Neural cell (in vitro differentiated cells): ENCODE data around the gene EDARADD. TPM values are rescaled to one million over a fixed set of nuclear protein-coding genes. Genes with fewer than 3 reads are reported as not detected.

Experiments used
- H2AFZ ChIP-seq: fragments of 200-600, 300-800 bp; sonication (generic), shearing (Covaris generic); 2 replicates; pipeline ENCODE4 v1.6.0; 2014; ENCODE audit warnings: low read depth, mild to moderate bottlenecking, antibody characterized with exemption, low read length, moderate library complexity
- H3F3A ChIP-seq: fragments of 200-600 bp; shearing (Covaris generic); 2 replicates; pipeline ENCODE4 v1.6.1; 2016; ENCODE audit warnings: mild to moderate bottlenecking, moderate library complexity, mixed read lengths, antibody characterized with exemption, low read length; ENCODE audit not compliant: insufficient read depth, poor library complexity, severe bottlenecking
- H3K27ac ChIP-seq: fragments of 200-600, 300-800 bp; sonication (generic), shearing (Covaris generic); 2 replicates; pipeline ENCODE4 v1.5.1; 2014; ENCODE audit warnings: mild to moderate bottlenecking, low read length, moderate library complexity
- H3K27me3 ChIP-seq: fragments of 300-800, 200-600 bp; sonication (generic), shearing (Covaris generic); 2 replicates; pipeline ENCODE4 v1.6.0; 2014; ENCODE audit warnings: mild to moderate bottlenecking, low read depth, low read length, moderate library complexity; ENCODE audit not compliant: insufficient read depth
- H3K36me3 ChIP-seq: fragments of 300-800, 200-600 bp; sonication (generic), shearing (Covaris generic); 2 replicates; pipeline ENCODE4 v1.5.1; 2014; ENCODE audit warnings: mild to moderate bottlenecking, antibody characterized with exemption, low read length, moderate library complexity; ENCODE audit not compliant: insufficient read depth
- H3K4me2 ChIP-seq: fragments of 300-800, 200-600 bp; sonication (generic), shearing (Covaris generic); 2 replicates; pipeline ENCODE4 v1.6.0; 2014; ENCODE audit warnings: mild to moderate bottlenecking, low read length
- H3K4me3 ChIP-seq: fragments of 300-800, 200-600 bp; sonication (generic), shearing (Covaris generic); 2 replicates; pipeline ENCODE4 v1.5.1; 2014; ENCODE audit warnings: mild to moderate bottlenecking, low read length, moderate library complexity
- H3K79me2 ChIP-seq: fragments of 200-600 bp; shearing (Covaris generic); replicated peaks from 2 replicates; pipeline ENCODE4 v1.6.0; 2014; ENCODE audit warnings: mild to moderate bottlenecking, low read length, moderate library complexity; ENCODE audit not compliant: insufficient read depth
- H3K9ac ChIP-seq: fragments of 300-800, 200-600 bp; sonication (generic), shearing (Covaris generic); 2 replicates; pipeline ENCODE4 v1.6.1; 2016; ENCODE audit warnings: mild to moderate bottlenecking, low read length, mixed read lengths
- H3K9me2 ChIP-seq: fragments of 200-600 bp; shearing (Covaris generic); 2 replicates; pipeline ENCODE4 v1.6.1; 2016; ENCODE audit warnings: mild to moderate bottlenecking, low read length, mixed read lengths; ENCODE audit not compliant: insufficient read depth
- H3K9me3 ChIP-seq: fragments of 200-600, 300-800 bp; sonication (generic), shearing (Covaris generic); 2 replicates; pipeline ENCODE4 v1.6.1; 2016; ENCODE audit warnings: mild to moderate bottlenecking, mixed run types, low read length, moderate library complexity, mixed read lengths
- H4K20me1 ChIP-seq: fragments of 200-600 bp; shearing (Covaris generic); 2 replicates; pipeline ENCODE4 v1.6.1; 2016; ENCODE audit warnings: mild to moderate bottlenecking, mixed run types; ENCODE audit not compliant: insufficient read depth
- CTCF ChIP-seq: fragments of 450-650 bp; IDR thresholded peaks from 2 replicates; pipeline ENCODE4 v1.5.1; 2014; ENCODE audit warnings: antibody characterized with exemption, mild to moderate bottlenecking, moderate library complexity; ENCODE audit not compliant: poor library complexity, severe bottlenecking
- EP300 ChIP-seq: fragments of 450-650 bp; conservative IDR thresholded peaks from 2 replicates; pipeline ENCODE4 v1.6.1; 2014; ENCODE audit warnings: antibody characterized with exemption, mild to moderate bottlenecking, moderate library complexity; ENCODE audit not compliant: poor library complexity, severe bottlenecking
- EZH2 ChIP-seq: fragments of 200-600, 300-800 bp; shearing (Covaris generic), sonication (generic); IDR thresholded peaks from 2 replicates; pipeline ENCODE4 v1.6.1; 2014; ENCODE audit warnings: antibody characterized with exemption, low read length, borderline replicate concordance, mild to moderate bottlenecking; ENCODE audit not compliant: insufficient read depth, poor library complexity, severe bottlenecking
- MXI1 ChIP-seq: fragments of 450-650 bp; conservative IDR thresholded peaks from 2 replicates; pipeline ENCODE4 v1.6.1; 2014; ENCODE audit warnings: antibody characterized with exemption, mild to moderate bottlenecking; ENCODE audit not compliant: poor library complexity, severe bottlenecking
- POLR2AphosphoS5 ChIP-seq: IDR thresholded peaks from 2 replicates; pipeline ENCODE4 v1.6.1; 2012
- RAD21 ChIP-seq: fragments of 450-650 bp; conservative IDR thresholded peaks from 2 replicates; pipeline ENCODE4 v1.6.1; 2014; ENCODE audit warnings: antibody characterized with exemption, mild to moderate bottlenecking, moderate library complexity
- SMC3 ChIP-seq: fragments of 450-650 bp; conservative IDR thresholded peaks from 2 replicates; pipeline ENCODE4 v1.6.1; 2014; ENCODE audit warnings: antibody characterized with exemption, mild to moderate bottlenecking, moderate library complexity; ENCODE audit not compliant: poor library complexity
- TAF1 ChIP-seq: IDR thresholded peaks from 2 replicates; pipeline ENCODE4 v1.6.1; 2012; ENCODE audit warnings: low read depth
- polyA plus RNA-seq: library from polyadenylated mRNA; depleted of rRNA; stranded (reverse); fragments of >200 nt; gene quantifications from 2 replicates; pipeline ENCODE4 v1.2.3, GENCODE V29; 2014
- TF ChIP-seq, protein P1 (sequence below): IDR thresholded peaks from 2 replicates; pipeline ENCODE4 v1.6.1; 2012; ENCODE audit warnings: borderline replicate concordance

Gene EDARADD
- polyA plus RNA-seq, 1 donor from 2014 or later: 0.17 TPM

DNA sequence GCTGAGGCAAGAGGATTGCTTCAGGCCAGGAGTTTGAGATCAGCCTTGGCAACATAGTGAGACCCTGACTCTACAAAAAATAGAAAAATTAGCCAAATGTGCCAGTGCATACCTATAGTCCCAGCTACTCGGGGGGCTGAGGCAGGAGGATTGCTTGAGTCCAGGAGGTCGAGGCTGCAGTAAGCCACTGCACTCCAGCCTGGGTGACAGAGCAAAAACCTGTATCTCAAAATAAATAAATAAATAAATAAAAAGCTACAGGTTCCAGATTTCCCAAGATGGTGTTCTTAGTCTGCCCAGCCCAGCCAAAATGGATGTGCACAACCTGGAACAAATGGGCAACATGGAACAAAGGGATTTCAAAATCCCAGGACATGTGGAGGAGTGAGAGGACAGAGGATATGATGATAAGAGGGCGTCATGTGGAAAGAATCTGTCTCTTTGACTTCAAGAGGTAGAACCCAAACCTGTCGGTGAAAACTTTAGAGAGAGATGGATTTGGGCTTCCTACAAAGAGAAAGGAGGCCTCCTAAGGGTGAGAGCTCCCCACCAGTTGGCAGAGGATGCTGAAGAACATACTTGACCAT lies 3.2 kb downstream of the EDARADD start:
- H3K79me2 ChIP-seq: no peaks in the 10 kb centered on the region
- no peak overlapping the region for H3K9ac ChIP-seq
- peaks cover 36% of the 10 kb centered on the region for H3K27me3 ChIP-seq
- no peaks in the 10 kb centered on the region for H3K36me3 ChIP-seq
- no peaks in the 10 kb centered on the region for H3F3A ChIP-seq
- no peak overlapping the region for H3K4me2 ChIP-seq
- TF ChIP-seq SMC3: no peak
- TF ChIP-seq, protein P1, sequence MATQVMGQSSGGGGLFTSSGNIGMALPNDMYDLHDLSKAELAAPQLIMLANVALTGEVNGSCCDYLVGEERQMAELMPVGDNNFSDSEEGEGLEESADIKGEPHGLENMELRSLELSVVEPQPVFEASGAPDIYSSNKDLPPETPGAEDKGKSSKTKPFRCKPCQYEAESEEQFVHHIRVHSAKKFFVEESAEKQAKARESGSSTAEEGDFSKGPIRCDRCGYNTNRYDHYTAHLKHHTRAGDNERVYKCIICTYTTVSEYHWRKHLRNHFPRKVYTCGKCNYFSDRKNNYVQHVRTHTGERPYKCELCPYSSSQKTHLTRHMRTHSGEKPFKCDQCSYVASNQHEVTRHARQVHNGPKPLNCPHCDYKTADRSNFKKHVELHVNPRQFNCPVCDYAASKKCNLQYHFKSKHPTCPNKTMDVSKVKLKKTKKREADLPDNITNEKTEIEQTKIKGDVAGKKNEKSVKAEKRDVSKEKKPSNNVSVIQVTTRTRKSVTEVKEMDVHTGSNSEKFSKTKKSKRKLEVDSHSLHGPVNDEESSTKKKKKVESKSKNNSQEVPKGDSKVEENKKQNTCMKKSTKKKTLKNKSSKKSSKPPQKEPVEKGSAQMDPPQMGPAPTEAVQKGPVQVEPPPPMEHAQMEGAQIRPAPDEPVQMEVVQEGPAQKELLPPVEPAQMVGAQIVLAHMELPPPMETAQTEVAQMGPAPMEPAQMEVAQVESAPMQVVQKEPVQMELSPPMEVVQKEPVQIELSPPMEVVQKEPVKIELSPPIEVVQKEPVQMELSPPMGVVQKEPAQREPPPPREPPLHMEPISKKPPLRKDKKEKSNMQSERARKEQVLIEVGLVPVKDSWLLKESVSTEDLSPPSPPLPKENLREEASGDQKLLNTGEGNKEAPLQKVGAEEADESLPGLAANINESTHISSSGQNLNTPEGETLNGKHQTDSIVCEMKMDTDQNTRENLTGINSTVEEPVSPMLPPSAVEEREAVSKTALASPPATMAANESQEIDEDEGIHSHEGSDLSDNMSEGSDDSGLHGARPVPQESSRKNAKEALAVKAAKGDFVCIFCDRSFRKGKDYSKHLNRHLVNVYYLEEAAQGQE: no peak
- no peak for TF ChIP-seq RAD21
- TF ChIP-seq MXI1: no peak
- TF ChIP-seq TAF1: no peak
- TF ChIP-seq EP300: no peak
- H3K9me3 ChIP-seq: no peaks in the 10 kb centered on the region
- no peak overlapping the region for H2AFZ ChIP-seq
- no peak overlapping the region for H3K4me3 ChIP-seq
- no peaks in the 10 kb centered on the region for H4K20me1 ChIP-seq
- no peak overlapping the region for H3K27ac ChIP-seq
- no peaks in the 10 kb centered on the region for H3K9me2 ChIP-seq

DNA sequence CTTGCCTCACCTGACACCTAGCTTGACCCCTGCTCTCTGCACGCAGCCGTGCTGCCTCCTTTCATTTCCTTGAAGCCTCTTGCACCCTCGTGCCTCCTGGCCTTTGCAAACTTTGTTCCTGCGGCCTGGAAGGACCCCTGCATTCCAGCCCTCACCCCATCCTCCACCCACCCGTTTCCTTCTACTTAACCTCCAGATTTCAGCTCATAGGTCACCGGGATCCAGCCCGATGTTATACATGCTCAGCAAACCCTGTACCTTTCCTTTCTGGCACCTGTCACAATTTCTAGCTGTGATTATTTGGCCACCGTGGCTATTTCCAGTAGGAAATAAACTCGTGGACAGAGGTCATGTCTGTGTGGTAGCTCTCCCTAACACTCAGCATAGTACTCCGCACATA lies 4.5 kb downstream of the EDARADD start:
- H4K20me1 ChIP-seq: no peaks in the 10 kb centered on the region
- no peak overlapping the region for H3K9ac ChIP-seq
- H3F3A ChIP-seq: no peaks in the 10 kb centered on the region
- H3K79me2 ChIP-seq: no peaks in the 10 kb centered on the region
- no peaks in the 10 kb centered on the region for H3K9me2 ChIP-seq
- H3K9me3 ChIP-seq: no peaks in the 10 kb centered on the region
- H3K4me2 ChIP-seq: no peak overlapping the region
- TF ChIP-seq EZH2: no peak
- no peak for TF ChIP-seq POLR2AphosphoS5
- no peak for TF ChIP-seq TAF1
- TF ChIP-seq MXI1: no peak
- TF ChIP-seq SMC3: no peak
- TF ChIP-seq RAD21: no peak
- TF ChIP-seq CTCF: no peak
- no peak for TF ChIP-seq EP300
- TF ChIP-seq, protein P1: no peak
- H3K27me3 ChIP-seq: peaks cover 34% of the 10 kb centered on the region
- H3K27ac ChIP-seq: no peak overlapping the region
- no peak overlapping the region for H3K4me3 ChIP-seq
- no peak overlapping the region for H2AFZ ChIP-seq
- no peaks in the 10 kb centered on the region for H3K36me3 ChIP-seq
